Testis (tissue), 3 donors: Measurements from ENCODE around the gene ARHGAP44. TPM values are rescaled to one million over a fixed set of nuclear protein-coding genes. Genes with fewer than 3 reads are reported as not detected.

Source experiments
- DNase-seq: peaks from one replicate; pipeline ENCODE4 v3.0.0-alpha.2; 2019
- H3K27ac ChIP-seq, 2 donors: fragments of 200-600 bp; sonication (generic); one replicate each; pipeline ENCODE4 v1.5.1; 2019
- H3K27me3 ChIP-seq: fragments of 200-600 bp; sonication (generic); one replicate; pipeline ENCODE4 v1.5.1; 2019
- H3K36me3 ChIP-seq: fragments of 200-600 bp; sonication (generic); one replicate; pipeline ENCODE4 v1.5.1; 2017; ENCODE audit warnings: low read depth; ENCODE audit errors: missing control alignments
- H3K4me1 ChIP-seq: fragments of 200-600 bp; sonication (generic); one replicate; pipeline ENCODE4 v1.5.1; 2019
- H3K4me3 ChIP-seq, 2 donors: fragments of 200-600 bp; sonication (generic); one replicate each; pipeline ENCODE4 v1.5.1; 2017 to 2019
- H3K9me3 ChIP-seq: fragments of 200-600 bp; sonication (generic); one replicate; pipeline ENCODE4 v1.5.1; 2017
- POLR2A ChIP-seq: fragments of 450-650 bp; IDR thresholded peaks from one replicate; pipeline ENCODE4 v1.6.1; 2017; ENCODE audit warnings: antibody characterized with exemption, mild to moderate bottlenecking, moderate library complexity
- WGBS, 2 donors: methylation state at CpG; one replicate each; pipeline ENCODE4 v1.1.5; 2018; 5-methylcytosine and 5-hydroxymethylcytosine counted together
- intact Hi-C: fragments of 100-400 bp; cut with DNase I; formaldehyde crosslinking; loops from one replicate; pipeline ENCODE4 v1.15.1; 2023; ENCODE audit warnings: low total_unique reads
- polyA plus RNA-seq: library from polyadenylated mRNA; stranded (reverse); fragments of 350-450 nt; fragmentation: Illumina TruSeq; extraction: RNeasy Lipid Tissue Mini Kit (QIAGEN cat#74804); gene quantifications from one replicate; pipeline ENCODE4 v1.2.3, GENCODE V29; 2014; ENCODE audit warnings: low read depth, low replicate concordance; ENCODE audit not compliant: insufficient read depth
- total RNA-seq, 2 donors: library from RNA; depleted of rRNA; stranded (reverse); fragments of >200 nt; gene quantifications; one replicate each; pipeline ENCODE4 v1.2.3, GENCODE V29; 2016
- TF ChIP-seq, protein P1 (sequence below), 3 experiments: fragments of 450-650 bp in 2 of 3; fragments of 200-600 bp in 1 of 3; sonication (generic) in 1 of 3; IDR thresholded peaks; one replicate each; pipeline ENCODE4 v1.5.1; 2016 to 2019; ENCODE audit warnings: antibody characterized with exemption in 3 of 3, mild to moderate bottlenecking in 2 of 3, moderate library complexity in 1 of 3

ARHGAP44 gene
- total and polyA plus RNA-seq, 3 donors from 2014 or later = 9.3 to 11.3 (median 11.0) TPM

DNA sequence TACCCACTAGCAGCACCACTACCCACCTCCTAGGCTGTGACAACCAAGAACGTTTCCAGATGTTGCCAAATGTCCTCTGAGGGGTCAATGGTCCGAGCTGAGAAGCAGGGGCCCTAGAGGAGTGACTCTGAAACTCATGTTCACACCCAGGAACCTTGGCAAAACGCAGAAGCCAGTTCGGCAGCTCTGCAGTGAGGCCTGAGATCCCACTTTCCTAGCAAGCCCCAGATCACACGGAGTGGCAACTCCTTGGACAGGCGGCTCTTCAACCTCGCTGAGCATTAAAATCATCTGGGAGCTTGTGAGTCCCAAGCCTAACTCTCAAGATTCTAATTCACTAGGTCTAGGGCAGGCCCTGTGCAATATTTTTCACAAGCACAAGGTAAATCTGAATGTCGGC lies 211.3 kb downstream of the ARHGAP44 start:
- no peaks in the 10 kb centered on the region for H3K9me3 ChIP-seq
- 88 to 91% methylated on average over 4 to 8 of the region's 8 CpGs for WGBS, 2 donors
- peaks cover 6% of the 10 kb centered on the region for H3K36me3 ChIP-seq
- intact Hi-C loops = no loop called here
- no peak overlapping the region for H3K27ac ChIP-seq
- H3K27me3 ChIP-seq = no peaks in the 10 kb centered on the region
- TF ChIP-seq POLR2A = no peak
- TF ChIP-seq, protein P1, sequence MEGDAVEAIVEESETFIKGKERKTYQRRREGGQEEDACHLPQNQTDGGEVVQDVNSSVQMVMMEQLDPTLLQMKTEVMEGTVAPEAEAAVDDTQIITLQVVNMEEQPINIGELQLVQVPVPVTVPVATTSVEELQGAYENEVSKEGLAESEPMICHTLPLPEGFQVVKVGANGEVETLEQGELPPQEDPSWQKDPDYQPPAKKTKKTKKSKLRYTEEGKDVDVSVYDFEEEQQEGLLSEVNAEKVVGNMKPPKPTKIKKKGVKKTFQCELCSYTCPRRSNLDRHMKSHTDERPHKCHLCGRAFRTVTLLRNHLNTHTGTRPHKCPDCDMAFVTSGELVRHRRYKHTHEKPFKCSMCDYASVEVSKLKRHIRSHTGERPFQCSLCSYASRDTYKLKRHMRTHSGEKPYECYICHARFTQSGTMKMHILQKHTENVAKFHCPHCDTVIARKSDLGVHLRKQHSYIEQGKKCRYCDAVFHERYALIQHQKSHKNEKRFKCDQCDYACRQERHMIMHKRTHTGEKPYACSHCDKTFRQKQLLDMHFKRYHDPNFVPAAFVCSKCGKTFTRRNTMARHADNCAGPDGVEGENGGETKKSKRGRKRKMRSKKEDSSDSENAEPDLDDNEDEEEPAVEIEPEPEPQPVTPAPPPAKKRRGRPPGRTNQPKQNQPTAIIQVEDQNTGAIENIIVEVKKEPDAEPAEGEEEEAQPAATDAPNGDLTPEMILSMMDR (IDR thresholded peaks at IDR 0.05) = no peak
- no peaks in the 10 kb centered on the region for H3K4me1 ChIP-seq
- no peak for DNase-seq
- no peak overlapping the region for H3K4me3 ChIP-seq

DNA sequence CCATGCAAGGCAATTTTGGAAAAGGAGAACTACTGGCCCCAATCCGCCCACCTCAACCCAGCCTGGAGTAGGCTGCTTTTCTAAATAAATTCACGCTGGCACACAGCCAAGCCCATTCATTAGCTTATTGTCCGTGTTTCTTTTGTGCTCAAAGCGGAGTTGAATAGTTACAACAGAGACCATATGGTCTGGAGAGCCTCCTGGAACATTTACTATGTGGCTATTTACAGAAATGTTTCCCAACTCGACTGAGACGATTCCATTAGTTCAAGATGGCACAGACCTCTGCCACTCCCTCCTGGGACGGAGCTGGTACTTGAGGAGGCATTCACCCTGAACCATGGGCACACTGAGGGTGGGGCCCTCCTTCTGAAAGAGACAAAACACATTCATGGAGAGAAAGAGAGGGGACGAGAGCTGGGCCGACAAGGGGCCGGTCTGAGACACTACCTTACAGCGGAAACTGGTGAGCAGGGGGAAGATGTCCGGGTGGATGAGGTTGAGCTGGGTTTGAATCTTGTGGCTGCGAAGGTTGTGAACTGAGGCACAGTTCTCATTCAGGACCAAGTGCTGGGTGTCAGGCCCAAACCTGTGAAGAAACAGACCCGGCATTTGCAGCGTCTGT lies 212.8 kb downstream of the ARHGAP44 start:
- Histone ChIP-seq H3K9me3 (no peaks in the 10 kb centered on the region), H3K4me1 (no peaks in the 10 kb centered on the region), H3K36me3 (peaks cover 6% of the 10 kb centered on the region), H3K27me3 (no peaks in the 10 kb centered on the region), H3K27ac (no peak overlapping the region), H3K4me3 (no peak overlapping the region)
- DNase-seq = no peak
- 67% methylated on average over 15 of the region's 15 CpGs for WGBS, 2 donors
- no peak for TF ChIP-seq POLR2A
- TF ChIP-seq, protein P1 (IDR thresholded peaks at IDR 0.05) = no peak
- intact Hi-C loops = no loop called here

DNA sequence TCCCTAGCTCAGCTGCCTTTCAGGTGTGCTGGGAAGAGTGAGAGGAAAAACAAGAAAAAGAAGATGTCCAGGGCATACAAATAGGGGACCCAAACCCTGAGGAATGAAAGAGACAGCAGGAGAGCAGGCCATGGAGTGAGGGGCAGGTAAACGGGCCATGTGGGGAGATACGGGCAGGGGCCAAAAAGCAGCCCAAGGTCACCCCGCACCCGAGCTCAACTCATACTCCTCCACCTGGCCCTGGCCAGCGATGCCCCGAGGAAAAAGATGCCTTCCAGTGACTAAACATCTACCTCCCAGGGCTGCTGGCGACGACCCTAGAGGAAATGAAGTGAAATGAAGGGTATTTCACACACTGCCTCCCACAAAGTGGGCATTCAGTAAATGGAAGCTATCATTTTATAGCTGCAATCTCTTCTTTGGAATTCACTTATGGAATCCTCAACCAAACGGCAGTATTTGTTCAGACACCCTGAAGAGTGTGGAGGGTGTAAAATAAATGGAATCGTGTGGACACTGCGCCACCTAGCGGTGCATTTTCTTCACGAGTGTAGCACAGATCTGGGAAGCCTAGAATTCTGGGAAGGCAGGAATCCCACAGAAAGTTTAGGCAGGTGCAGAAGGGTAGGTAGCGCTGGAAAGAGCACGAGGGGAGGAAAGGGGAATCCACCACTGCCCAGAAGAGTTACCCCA lies 213.6 kb downstream of the ARHGAP44 start:
- intact Hi-C loops = no loop called here
- H3K4me1 ChIP-seq = no peaks in the 10 kb centered on the region
- H3K4me3 ChIP-seq = no peak overlapping the region
- TF ChIP-seq POLR2A = no peak
- TF ChIP-seq, protein P1 (IDR thresholded peaks at IDR 0.05) = peak; percentile 70 to 90 (median 82)
- H3K27me3 ChIP-seq = no peaks in the 10 kb centered on the region
- peak; percentile 94 for DNase-seq
- no peak overlapping the region for H3K27ac ChIP-seq
- WGBS, 2 donors = 44 to 55% methylated on average over 15 of the region's 15 CpGs
- H3K9me3 ChIP-seq = no peaks in the 10 kb centered on the region
- peaks cover 6% of the 10 kb centered on the region for H3K36me3 ChIP-seq

DNA sequence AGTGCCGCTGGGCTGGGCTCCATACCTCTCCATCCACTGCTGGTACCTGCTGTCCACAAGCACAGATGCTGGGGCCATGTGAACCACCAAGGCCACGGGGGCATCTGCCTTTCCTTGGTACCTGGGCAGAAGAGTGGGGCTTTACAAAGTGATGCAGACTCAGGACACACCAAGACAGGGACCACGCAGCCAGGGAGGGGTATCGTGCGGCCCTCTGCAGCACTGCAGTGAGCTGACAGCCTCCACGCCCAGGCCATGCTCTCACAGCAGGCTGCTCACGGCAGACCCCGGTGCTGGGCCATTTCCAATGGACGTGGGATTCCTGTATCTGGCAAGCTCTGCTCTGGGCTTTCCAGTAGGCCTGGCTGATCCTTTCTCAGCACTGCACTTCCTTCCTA lies 214.2 kb downstream of the ARHGAP44 start:
- no peaks in the 10 kb centered on the region for H3K9me3 ChIP-seq
- intact Hi-C loops = no loop called here
- H3K4me3 ChIP-seq = no peak overlapping the region
- H3K4me1 ChIP-seq = no peaks in the 10 kb centered on the region
- no peak for TF ChIP-seq POLR2A
- TF ChIP-seq, protein P1 (IDR thresholded peaks at IDR 0.05) = no peak
- peaks cover 6% of the 10 kb centered on the region for H3K36me3 ChIP-seq
- H3K27ac ChIP-seq = no peak overlapping the region
- H3K27me3 ChIP-seq = no peaks in the 10 kb centered on the region
- DNase-seq = no peak
- WGBS, 2 donors = 70 to 94% methylated on average over 8 to 9 of the region's 9 CpGs

DNA sequence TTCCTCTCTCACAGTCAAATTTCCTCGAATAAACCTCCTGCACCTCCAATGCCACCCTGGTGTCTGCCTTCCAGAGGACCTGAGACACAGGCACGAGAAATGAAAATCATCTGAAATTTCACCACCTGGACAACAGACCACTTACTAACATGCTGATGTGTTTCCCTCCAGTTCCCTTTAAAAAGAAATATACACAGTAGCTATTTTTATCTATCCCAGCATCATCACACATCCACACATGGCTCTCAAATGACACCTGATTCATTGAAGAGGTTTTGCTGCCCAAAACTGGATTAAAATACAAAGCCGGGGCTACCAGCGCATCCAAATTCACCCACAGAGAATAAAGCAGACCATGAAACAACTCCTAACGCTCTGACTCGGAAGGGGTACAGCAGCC lies 214.6 kb downstream of the ARHGAP44 start:
- Histone ChIP-seq H3K36me3 (peaks cover 6% of the 10 kb centered on the region), H3K27me3 (no peaks in the 10 kb centered on the region), H3K4me1 (no peaks in the 10 kb centered on the region), H3K9me3 (no peaks in the 10 kb centered on the region), H3K4me3 (no peak overlapping the region), H3K27ac (no peak overlapping the region)
- whole genome bisulfite sequencing, 2 donors = 86 to 90% methylated on average over 6 of the region's 6 CpGs
- no peak for DNase-seq
- intact Hi-C loops = no loop called here
- TF ChIP-seq, protein P1 (IDR thresholded peaks at IDR 0.05) = no peak
- TF ChIP-seq POLR2A = no peak
